GM19043 (cell line): ENCODE measurements around the gene ENOPH1.
"Not testable (repeated sequence)": the region's sequence is repeated elsewhere in the genome, so short reads cannot be mapped to it uniquely, and the experiment has no call there.

Source experiments
- ATAC-seq: cut with Tn5 transposase; IDR thresholded peaks from one replicate; pipeline ENCODE4 v1.9.1; 2021; ENCODE audit warnings: low read depth; ENCODE audit not compliant: unreplicated experiment

Gene ENOPH1

GRCh38 chr4:82430193-82430963 is at the start of gene ENOPH1, which contains the start of gene HNRNPDL:
Gene ENOPH1 (plus strand): TSS chr4:82430590. CDS start chr4:82430830, 240 bp downstream.
Gene HNRNPDL (minus strand): TSS chr4:82430462. CDS start chr4:82429690, 772 bp downstream.
- ATAC-seq = peak; percentile 62

DNA sequence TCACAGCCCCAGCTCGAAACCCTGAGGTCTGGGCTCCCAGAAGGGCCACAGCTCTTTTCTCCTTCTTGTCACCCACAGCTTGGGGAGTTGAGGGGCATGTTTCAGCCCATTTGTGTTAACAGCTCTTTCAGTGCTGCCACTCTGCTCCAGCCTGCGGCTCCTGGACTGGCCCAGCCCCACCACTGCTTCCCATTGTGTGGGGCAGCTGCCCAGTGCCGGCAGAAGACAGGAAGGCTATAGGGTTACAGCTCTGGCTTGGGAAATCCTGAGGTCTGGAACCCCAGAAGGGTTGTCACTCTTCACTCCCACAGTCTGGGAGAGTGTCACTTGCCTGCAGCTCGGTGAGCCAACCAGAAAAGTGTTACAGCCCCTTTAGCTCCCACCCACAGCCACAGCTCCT is 49.6 kb upstream of the ENOPH1 start:
- ATAC-seq = no peak

DNA sequence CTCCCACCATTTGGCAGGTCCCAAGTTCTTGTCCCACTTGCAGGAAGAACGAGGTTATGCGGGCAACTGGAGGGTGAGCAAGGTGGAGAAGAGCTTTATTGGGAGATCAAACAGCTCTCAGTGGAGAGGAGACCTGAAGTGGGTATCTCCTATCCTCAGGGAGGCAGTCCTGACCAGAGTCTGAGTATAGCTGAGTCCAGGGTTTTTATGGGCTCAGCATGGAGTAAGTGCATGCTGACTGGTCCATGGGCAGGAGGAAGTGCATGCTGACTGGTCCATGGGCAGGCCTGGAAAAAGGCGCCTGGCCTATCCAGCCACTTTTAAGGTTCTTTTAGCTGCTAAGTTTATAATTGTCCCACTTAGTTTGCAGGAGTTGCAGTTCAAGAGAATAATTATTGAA is 49.2 kb upstream of the ENOPH1 start:
- ATAC-seq = no peak

- ATAC-seq = no peak
These were observed 48.6 kb upstream of the ENOPH1 start for GRCh38 chr4:82381661-82382296.

GRCh38 chr4:82382751-82383150 is 47.6 kb upstream of the ENOPH1 start:
- ATAC-seq = no peak

- not testable (repeated sequence) for ATAC-seq
These were observed 44.1 kb upstream of the ENOPH1 start for GRCh38 chr4:82386312-82386711.

DNA sequence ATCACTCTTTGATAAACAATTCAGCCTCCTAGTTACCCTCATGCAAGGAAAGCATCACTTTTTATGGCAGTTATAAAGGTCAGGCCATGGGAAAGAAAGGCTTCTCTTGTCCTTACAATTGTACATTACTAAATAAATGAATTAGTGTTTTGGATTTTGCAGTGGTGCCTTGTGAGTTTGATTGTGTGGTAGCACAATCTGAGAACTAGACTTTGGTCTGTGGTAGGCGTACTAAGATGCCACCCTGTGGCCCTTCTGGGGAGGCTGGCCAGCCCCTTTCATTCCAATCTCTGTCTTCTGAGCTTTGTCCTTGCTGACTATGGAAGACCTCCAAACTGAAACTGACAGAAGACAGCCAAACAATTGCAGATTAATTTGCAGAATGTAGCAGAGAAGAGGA is 42.0 kb upstream of the ENOPH1 start:
- ATAC-seq = no peak

DNA sequence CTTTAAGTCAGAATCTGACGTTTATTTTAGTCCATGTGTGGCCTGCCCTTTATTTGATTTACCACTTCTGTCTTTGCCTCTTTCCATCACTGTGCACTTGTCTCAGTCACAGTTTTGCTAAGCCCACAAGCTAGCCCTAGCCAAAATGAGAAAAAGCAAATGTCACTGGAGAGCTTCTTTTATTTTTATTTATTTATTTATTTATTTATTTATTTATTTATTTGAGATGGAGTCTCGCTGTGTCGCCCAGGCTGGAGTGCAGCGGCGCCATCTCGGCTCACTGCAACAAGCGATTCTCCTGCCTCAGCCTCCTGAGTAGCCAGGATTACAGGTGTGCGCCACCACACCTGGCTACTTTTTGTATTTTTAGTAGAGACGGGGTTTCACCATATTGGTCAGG is 40.3 kb upstream of the ENOPH1 start:
- ATAC-seq = not testable (repeated sequence)

DNA sequence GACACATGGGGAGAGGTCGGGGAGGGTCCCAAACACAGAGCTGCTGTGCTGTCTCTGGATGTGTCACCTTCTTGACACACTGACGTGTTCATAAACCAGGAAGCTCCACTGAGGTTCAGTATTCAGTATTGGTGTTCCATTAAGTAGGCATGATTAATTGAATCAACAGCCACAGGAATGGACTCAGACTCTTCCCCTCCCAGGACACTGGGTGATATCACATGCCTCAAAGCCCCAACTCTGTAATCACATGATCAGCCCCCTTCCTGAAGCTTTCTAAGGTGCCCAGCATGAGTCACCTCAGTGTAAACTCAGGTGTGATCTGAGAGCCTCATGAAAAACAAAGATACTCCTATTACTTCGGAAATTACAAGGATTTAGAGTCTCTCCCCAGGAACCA is 35.5 kb upstream of the ENOPH1 start:
- no peak for ATAC-seq

GRCh38 chr4:82397527-82397926 is 32.9 kb upstream of the ENOPH1 start:
- ATAC-seq = no peak

DNA sequence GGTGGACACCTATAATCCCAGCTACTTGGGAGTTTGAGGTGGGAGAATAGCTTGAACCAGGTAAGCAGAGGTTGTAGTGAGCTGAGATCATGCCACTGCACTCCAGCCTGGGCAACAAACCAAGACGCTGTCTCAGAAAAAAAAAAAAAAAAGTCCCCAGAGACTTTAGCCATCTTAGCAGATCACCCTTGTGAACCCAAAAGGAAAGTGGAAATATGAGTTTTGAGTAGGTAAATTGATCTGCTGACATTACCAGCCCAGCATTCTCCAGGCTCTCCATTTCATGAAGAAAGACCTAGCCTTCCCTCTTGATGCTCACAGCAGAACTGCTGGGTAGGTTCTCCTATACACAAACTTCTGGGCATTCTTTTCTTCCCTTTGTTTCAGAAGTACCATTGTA is 32.1 kb upstream of the ENOPH1 start:
- no peak for ATAC-seq

- no peak for ATAC-seq
These were observed 28.8 kb upstream of the ENOPH1 start for GRCh38 chr4:82401600-82401999.

- no peak for ATAC-seq
These were observed 28.1 kb upstream of the ENOPH1 start for GRCh38 chr4:82402196-82402775.

DNA sequence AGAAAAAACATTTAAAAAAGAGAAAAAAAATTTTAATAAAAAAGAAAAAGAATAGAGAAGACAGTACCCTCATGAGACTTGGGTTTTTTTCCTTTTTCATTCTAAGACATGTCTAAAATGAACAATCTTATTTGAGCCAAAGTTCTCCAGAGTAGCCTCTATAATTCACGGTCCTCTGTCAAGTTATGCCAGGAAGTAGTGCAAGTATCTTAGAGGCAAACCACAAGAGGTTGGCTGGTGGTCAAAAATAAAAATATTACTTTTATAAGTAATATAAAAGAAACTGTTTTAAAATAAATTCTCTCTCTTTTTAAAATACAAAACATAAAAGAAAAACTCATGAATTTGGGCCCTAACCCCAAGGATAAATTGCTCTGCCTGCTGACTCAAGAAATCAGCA is 26.7 kb upstream of the ENOPH1 start:
- ATAC-seq = no peak

DNA sequence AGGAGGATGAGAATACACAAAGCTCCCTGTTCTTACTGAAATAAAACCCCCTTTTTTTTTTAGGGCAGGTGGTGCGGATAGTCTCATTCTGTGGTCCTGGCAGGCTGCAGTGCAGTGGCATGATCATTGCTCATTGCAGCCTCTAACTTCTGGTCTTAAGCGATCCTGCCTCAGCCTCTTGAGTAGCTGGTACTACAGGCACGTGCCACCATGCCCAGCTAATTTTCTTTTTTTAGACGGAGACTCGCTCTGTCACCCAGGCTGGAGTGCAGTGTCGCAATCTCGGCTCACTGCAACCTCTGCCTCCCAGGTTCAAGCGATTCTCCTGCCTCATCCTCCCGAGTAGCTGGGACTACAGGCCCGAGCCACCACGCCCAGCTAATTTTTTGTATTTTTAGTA is 15.3 kb upstream of the ENOPH1 start:
- ATAC-seq = not testable (repeated sequence)

DNA sequence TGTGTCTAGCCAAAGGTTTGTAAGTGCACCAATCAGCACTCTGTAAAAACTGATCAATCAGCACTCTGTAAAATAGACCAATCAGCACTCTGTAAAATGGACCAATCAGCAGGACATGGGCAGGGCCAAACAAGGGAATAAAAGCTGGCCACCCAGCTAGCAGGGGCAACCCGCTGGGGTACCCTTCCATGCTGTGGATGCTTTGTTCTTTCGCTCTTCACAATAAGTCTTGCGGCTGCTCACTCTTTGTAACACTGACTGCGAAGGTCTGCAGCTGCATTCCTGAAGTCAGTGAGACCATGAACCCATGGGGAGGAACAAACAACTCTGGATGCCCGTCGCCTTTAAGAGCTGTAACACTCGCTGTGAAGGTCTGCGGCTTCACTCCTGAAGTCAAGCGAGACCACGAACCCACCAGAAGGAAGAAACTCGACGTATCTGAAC is 14.4 kb upstream of the ENOPH1 start:
- no peak for ATAC-seq

DNA sequence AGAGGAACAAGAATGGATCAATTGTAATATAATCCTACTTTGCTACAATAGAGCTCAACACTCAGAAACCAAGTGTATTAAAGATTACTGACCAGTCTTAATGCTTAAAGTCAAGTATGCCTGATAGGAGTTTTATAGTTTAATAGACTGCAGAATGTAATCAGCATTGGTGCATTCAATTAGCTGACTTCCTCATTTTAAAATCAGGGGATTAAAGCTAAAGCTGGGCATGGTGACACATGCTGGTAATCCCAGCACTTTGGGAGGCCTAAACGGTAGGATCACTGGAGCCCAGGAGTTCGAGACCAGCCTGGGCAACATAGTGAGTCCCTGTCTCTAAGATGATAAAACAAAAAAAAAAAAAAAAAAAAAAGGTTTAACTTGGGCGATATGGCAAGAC is 10.9 kb upstream of the ENOPH1 start:
- ATAC-seq = no peak

- ATAC-seq = no peak
These were observed 8.4 kb upstream of the ENOPH1 start for GRCh38 chr4:82421796-82422560.

DNA sequence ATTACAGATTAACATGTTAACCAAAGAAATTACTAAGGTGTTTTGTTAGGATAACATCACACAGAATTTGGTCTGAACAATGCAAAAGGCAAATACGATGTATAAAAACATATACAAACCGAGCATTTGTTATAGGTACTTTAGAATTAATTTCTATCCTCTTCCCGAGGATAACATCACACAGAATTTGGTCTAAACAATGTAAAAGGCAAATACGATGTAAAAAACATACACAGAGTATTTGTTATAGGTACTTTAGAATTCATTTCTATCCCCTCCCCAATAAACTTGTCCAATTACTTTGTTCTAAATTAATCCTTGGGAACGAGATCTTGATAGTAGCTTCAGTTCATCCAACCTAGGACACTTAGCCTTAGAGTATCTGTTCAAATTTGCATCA is 7.8 kb upstream of the ENOPH1 start:
- ATAC-seq = no peak

- ATAC-seq = no peak
These were observed 6.9 kb upstream of the ENOPH1 start for GRCh38 chr4:82423245-82424054.
